Limb (tissue), 2 donors: ENCODE measurements around the gene GRIFIN.
"Not testable (repeated sequence)": the region's sequence is repeated elsewhere in the genome, so short reads cannot be mapped to it uniquely, and the experiment has no call there.

Experiments
- DNase-seq, 2 donors: peaks; one replicate each; pipeline ENCODE4 v3.0.0-alpha.2; 2016; ENCODE audit errors: extremely low spot score in 2 of 2

GRIFIN gene

GRCh38 chr7:2478800-2479199 is 2.6 kb upstream of the GRIFIN start:
- no peak for DNase-seq

GRCh38 chr7:2478399-2478785 is 2.2 kb upstream of the GRIFIN start:
- peak in 1 of 2 donors; percentile 36 for DNase-seq

GRCh38 chr7:2477447-2478398 is 1.5 kb upstream of the GRIFIN start:
- DNase-seq, result peak in 1 of 2 donors; percentile 72

- DNase-seq, result peak in 1 of 2 donors; percentile 39
Observed at GRCh38 chr7:2476776-2477446, 713 bp upstream of the GRIFIN start.

GRCh38 chr7:2475678-2476015 is 551 bp downstream of the GRIFIN start:
- no peak for DNase-seq

GRCh38 chr7:2474813-2475677 is 1.2 kb downstream of the GRIFIN start:
- no peak for DNase-seq

GRCh38 chr7:2474224-2474623 is 2.0 kb downstream of the GRIFIN start:
- DNase-seq, result no peak

GRCh38 chr7:2473496-2474180 is 2.6 kb downstream of the GRIFIN start:
- DNase-seq, result no peak

- DNase-seq, result no peak
Observed at GRCh38 chr7:2472739-2473138, 3.5 kb downstream of the GRIFIN start.

- peak in 1 of 2 donors; percentile 53 for DNase-seq
Observed at GRCh38 chr7:2471396-2471795, 4.8 kb downstream of the GRIFIN start.

- no peak for DNase-seq
Observed at GRCh38 chr7:2471022-2471329, 5.2 kb downstream of the GRIFIN start.

GRCh38 chr7:2470204-2471021 is 5.8 kb downstream of the GRIFIN start:
- DNase-seq, result no peak

- DNase-seq, result not testable (repeated sequence)
Observed at GRCh38 chr7:2469460-2470203, 6.6 kb downstream of the GRIFIN start.

- DNase-seq, result no peak
Observed at GRCh38 chr7:2468227-2468626, 8.0 kb downstream of the GRIFIN start.

- DNase-seq, result no peak
Observed at GRCh38 chr7:2466675-2467074, 9.5 kb downstream of the GRIFIN start.

- no peak for DNase-seq
Observed at GRCh38 chr7:2465928-2466327, 10.3 kb downstream of the GRIFIN start.

GRCh38 chr7:2462731-2463130 is 13.5 kb downstream of the GRIFIN start:
- DNase-seq, result no peak

- DNase-seq, result no peak
Observed at GRCh38 chr7:2461268-2462026, 14.8 kb downstream of the GRIFIN start.

- no peak for DNase-seq
Observed at GRCh38 chr7:2460641-2461040, 15.6 kb downstream of the GRIFIN start.
